Keratinocyte (primary cell): ENCODE results near the gene TJP2. TPM values are rescaled to one million over a fixed set of nuclear protein-coding genes. Genes with fewer than 3 reads are reported as not detected.

Experiments used
- DNase-seq: peaks from one replicate; pipeline ENCODE4 v3.0.0-alpha.2; 2011; ENCODE audit warnings: low read depth, missing footprints, low spot score
- FAIRE-seq: peaks from 2 replicates; lab custom pipeline; 2011; peaks lifted over from hg19 to GRCh38; lab: Jason Lieb, UNC
- H2AFZ ChIP-seq: 2 replicates; pipeline ENCODE4 v1.6.0; 2012; ENCODE audit warnings: low read length, control low read depth, inconsistent platforms; ENCODE audit not compliant: control insufficient read depth
- H3K27ac ChIP-seq: 2 replicates; pipeline ENCODE4 v1.5.1; 2011; ENCODE audit warnings: low read length; ENCODE audit not compliant: control insufficient read depth, insufficient read depth
- H3K27me3 ChIP-seq: 3 replicates; pipeline ENCODE4 v1.6.0; 2011; ENCODE audit warnings: low read length; ENCODE audit not compliant: control insufficient read depth, insufficient read depth; ENCODE audit errors: extremely low read depth
- H3K36me3 ChIP-seq, 2 experiments: 2 replicates in 1 of 2; 3 replicates in 1 of 2; pipeline ENCODE4 v1.5.1; 2011; ENCODE audit warnings: low read length in 2 of 2, mild to moderate bottlenecking in 1 of 2; ENCODE audit not compliant: control insufficient read depth in 2 of 2, insufficient read depth in 2 of 2; ENCODE audit errors: extremely low read depth in 1 of 2
- H3K4me1 ChIP-seq: 3 replicates; pipeline ENCODE4 v1.5.1; 2011; ENCODE audit warnings: low read length; ENCODE audit not compliant: control insufficient read depth, insufficient read depth; ENCODE audit errors: extremely low read depth
- H3K4me2 ChIP-seq: 3 replicates; pipeline ENCODE4 v1.6.0; 2011; ENCODE audit warnings: low read depth, low read length; ENCODE audit not compliant: control insufficient read depth, insufficient read depth; ENCODE audit errors: extremely low read depth
- H3K4me3 ChIP-seq, 3 experiments: fragments of 200-600 bp in 1 of 3; sonication (generic) in 1 of 3; 2 replicates in 2 of 3; 3 replicates in 1 of 3; pipeline ENCODE4 v1.5.1; 2011 to 2016; ENCODE audit warnings: low read length in 3 of 3, mild to moderate bottlenecking in 3 of 3, control low read depth in 2 of 3, inconsistent platforms in 1 of 3, low read depth in 1 of 3, mixed read lengths in 1 of 3, mixed run types in 1 of 3, moderate library complexity in 1 of 3; ENCODE audit not compliant: control insufficient read depth in 2 of 3, insufficient read depth in 2 of 3; ENCODE audit errors: extremely low read depth in 1 of 3
- H3K79me2 ChIP-seq: 2 replicates; pipeline ENCODE4 v1.6.0; 2012; ENCODE audit warnings: low read length; ENCODE audit not compliant: control insufficient read depth, insufficient read depth
- H3K9ac ChIP-seq: 3 replicates; pipeline ENCODE4 v1.6.0; 2011; ENCODE audit warnings: low read length; ENCODE audit not compliant: control insufficient read depth, insufficient read depth; ENCODE audit errors: extremely low read depth
- H3K9me1 ChIP-seq: 3 replicates; pipeline ENCODE4 v1.6.0; 2011; ENCODE audit warnings: low read length; ENCODE audit not compliant: control insufficient read depth, insufficient read depth; ENCODE audit errors: extremely low read depth
- H3K9me3 ChIP-seq: 2 replicates; pipeline ENCODE4 v1.5.1; 2012; ENCODE audit warnings: low read depth, low read length; ENCODE audit not compliant: control insufficient read depth
- H4K20me1 ChIP-seq: 3 replicates; pipeline ENCODE4 v1.6.0; 2011; ENCODE audit warnings: low read length; ENCODE audit not compliant: control insufficient read depth, insufficient read depth; ENCODE audit errors: extremely low read depth
- CTCF ChIP-seq, 3 experiments: IDR thresholded peaks in 1 of 3; conservative IDR thresholded peaks in 1 of 3; optimal IDR thresholded peaks in 1 of 3; 2 replicates in 2 of 3; 3 replicates in 1 of 3; pipeline versions ENCODE3 to v1.5.1; 2011; ENCODE audit warnings: low read length in 3 of 3, mild to moderate bottlenecking in 3 of 3, moderate library complexity in 2 of 3, control low read depth in 1 of 3, inconsistent platforms in 1 of 3; ENCODE audit not compliant: insufficient read depth in 2 of 3; ENCODE audit errors: extremely low read depth in 1 of 3
- EZH2 ChIP-seq: IDR thresholded peaks from one replicate; pipeline ENCODE4 v1.6.1; 2012; ENCODE audit warnings: inconsistent platforms, mild to moderate bottlenecking, low read length, moderate library complexity
- dilution Hi-C: fragments of 300-500 bp; cut with MboI; formaldehyde crosslinking; loops from one replicate; pipeline ENCODE4 v1.7.0; 2020; ENCODE audit warnings: low sequenced_read_pairs; ENCODE audit not compliant: extremely low pct_ligation_motif_present
- polyA plus RNA-seq, 5 experiments: library from polyadenylated mRNA; depleted of rRNA in 3 of 5; stranded (reverse) in 3 of 5; stranded (forward) in 1 of 5; unstranded in 1 of 5; fragments of >200 nt; gene quantifications; 1 replicate in 1 of 5; 2 replicates in 3 of 5; 3 replicates in 1 of 5; pipeline versions ENCODE4 v1.2.1 to v1.2.3, GENCODE V29; 2011 to 2012; ENCODE audit warnings: missing spikeins in 2 of 5, low read depth in 1 of 5, low replicate concordance in 1 of 5

Gene TJP2
- polyA plus RNA-seq, 1 donor (not counting 4 experiments of a cell fraction or from before 2014, with no cell fraction given), result 74.8 TPM

- peaks cover 16% of the 10 kb centered on the region for H3K79me2 ChIP-seq
- H3K36me3 ChIP-seq, result peaks cover 3 to 4% of the 10 kb centered on the region in 2 experiments
- DNase-seq, result no peak
- H3K9me1 ChIP-seq, result no peaks in the 10 kb centered on the region
- H2AFZ ChIP-seq, result no peak overlapping the region
- no peak overlapping the region for H3K4me2 ChIP-seq
- no peak overlapping the region for H3K27ac ChIP-seq
- H3K4me1 ChIP-seq, result peaks cover 14% of the 10 kb centered on the region
- H3K4me3 ChIP-seq, result no peak overlapping the region
- dilution Hi-C loops, result no loop called here
- TF ChIP-seq EZH2 (no peak), CTCF (optimal IDR thresholded peaks at IDR 0.05 in 1 of 3, IDR thresholded peaks at IDR 0.05 in 1 of 3, conservative IDR thresholded peaks at IDR 0.05 in 1 of 3; ENCODE audit: extremely low read depth in 1 of 3, insufficient read depth in 2 of 3, low read length in 3 of 3) (no peak)
- no peak overlapping the region for H3K9ac ChIP-seq
- no peak for FAIRE-seq
- no peaks in the 10 kb centered on the region for H4K20me1 ChIP-seq
- no peaks in the 10 kb centered on the region for H3K9me3 ChIP-seq
- no peaks in the 10 kb centered on the region for H3K27me3 ChIP-seq
Observed at GRCh38 chr9:69136779-69137178, 37.3 kb upstream of the TJP2 start.

- dilution Hi-C loops, result no loop called here
- H3K27ac ChIP-seq, result no peak overlapping the region
- H3K9me3 ChIP-seq, result no peaks in the 10 kb centered on the region
- no peak overlapping the region for H2AFZ ChIP-seq
- H3K4me1 ChIP-seq, result peaks cover 10% of the 10 kb centered on the region
- no peak for DNase-seq
- no peak overlapping the region for H3K4me2 ChIP-seq
- H3K27me3 ChIP-seq, result no peaks in the 10 kb centered on the region
- no peak for TF ChIP-seq EZH2
- no peak for TF ChIP-seq CTCF (optimal IDR thresholded peaks at IDR 0.05 in 1 of 3, IDR thresholded peaks at IDR 0.05 in 1 of 3, conservative IDR thresholded peaks at IDR 0.05 in 1 of 3; ENCODE audit: extremely low read depth in 1 of 3, insufficient read depth in 2 of 3, low read length in 3 of 3)
- no peak for FAIRE-seq
- H3K9me1 ChIP-seq, result no peaks in the 10 kb centered on the region
- no peaks in the 10 kb centered on the region for H4K20me1 ChIP-seq
- peaks cover 15% of the 10 kb centered on the region for H3K79me2 ChIP-seq
- peaks cover 3 to 4% of the 10 kb centered on the region in 2 experiments for H3K36me3 ChIP-seq
- H3K9ac ChIP-seq, result no peak overlapping the region
- H3K4me3 ChIP-seq, result no peak overlapping the region
Observed at GRCh38 chr9:69137311-69137710, 36.8 kb upstream of the TJP2 start.
